ENCODE data around the gene NBEAL2.

DNA sequence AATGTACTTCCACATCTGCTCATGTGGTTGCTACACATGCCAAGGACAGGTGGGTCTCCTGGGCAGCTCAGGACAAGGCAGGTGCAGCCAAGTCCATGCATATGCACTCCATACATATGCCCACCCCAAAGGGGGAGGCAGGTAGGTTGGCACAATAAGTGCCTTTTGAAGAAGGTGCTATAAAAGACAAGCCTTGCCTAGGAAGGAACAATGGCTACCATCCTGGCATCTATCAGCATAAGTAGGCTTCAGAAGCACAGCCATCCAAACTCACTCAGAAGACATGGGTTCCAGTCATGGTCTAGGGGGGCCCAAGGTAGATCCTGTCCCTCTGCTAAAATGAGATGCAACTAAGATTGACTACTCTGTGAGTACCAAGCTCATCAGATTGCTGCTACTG lies 34.6 kb downstream of the NBEAL2 start:
- TF ChIP-seq, protein P1, sequence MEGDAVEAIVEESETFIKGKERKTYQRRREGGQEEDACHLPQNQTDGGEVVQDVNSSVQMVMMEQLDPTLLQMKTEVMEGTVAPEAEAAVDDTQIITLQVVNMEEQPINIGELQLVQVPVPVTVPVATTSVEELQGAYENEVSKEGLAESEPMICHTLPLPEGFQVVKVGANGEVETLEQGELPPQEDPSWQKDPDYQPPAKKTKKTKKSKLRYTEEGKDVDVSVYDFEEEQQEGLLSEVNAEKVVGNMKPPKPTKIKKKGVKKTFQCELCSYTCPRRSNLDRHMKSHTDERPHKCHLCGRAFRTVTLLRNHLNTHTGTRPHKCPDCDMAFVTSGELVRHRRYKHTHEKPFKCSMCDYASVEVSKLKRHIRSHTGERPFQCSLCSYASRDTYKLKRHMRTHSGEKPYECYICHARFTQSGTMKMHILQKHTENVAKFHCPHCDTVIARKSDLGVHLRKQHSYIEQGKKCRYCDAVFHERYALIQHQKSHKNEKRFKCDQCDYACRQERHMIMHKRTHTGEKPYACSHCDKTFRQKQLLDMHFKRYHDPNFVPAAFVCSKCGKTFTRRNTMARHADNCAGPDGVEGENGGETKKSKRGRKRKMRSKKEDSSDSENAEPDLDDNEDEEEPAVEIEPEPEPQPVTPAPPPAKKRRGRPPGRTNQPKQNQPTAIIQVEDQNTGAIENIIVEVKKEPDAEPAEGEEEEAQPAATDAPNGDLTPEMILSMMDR (IDR thresholded peaks at IDR 0.05 in 4 of 5, conservative IDR thresholded peaks at IDR 0.05 in 1 of 5), result no peak
- TF ChIP-seq POLR2A (IDR thresholded peaks at IDR 0.05), result no peak

Data from gastrocnemius medialis (tissue), 4 donors.